Measurements from ENCODE around the gene TIMP1. TPM values are rescaled to one million over a fixed set of nuclear protein-coding genes. Genes with fewer than 3 reads are reported as not detected.

TIMP1 gene
- total and polyA plus RNA-seq, 2 of the 13 experiments (the other 11 are each of a cell fraction or from before 2014, with no cell fraction given): 12.3 to 45.8 TPM

DNA sequence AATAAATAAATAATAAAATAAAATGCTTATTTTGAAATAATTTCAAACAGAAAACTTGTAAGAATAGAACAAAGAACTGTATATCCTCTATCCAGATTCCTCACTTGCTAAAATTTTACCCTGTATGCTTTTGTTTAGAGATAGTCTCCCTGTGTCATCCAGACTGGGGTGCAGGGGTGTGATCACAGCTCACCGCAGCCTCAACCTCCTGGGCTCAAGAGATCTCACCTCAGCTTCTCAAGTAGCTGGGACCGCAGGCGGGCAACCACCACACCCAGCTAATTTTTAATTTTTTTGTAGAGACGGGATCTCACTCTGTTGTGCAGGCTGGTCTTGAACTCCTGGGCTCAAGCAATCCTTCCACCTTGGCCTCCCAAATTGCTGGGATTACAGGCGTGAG, 38.7 kb upstream of the TIMP1 start:
- Histone ChIP-seq H3K79me2 (ENCODE audit: insufficient read depth, low read length) (no peaks in the 10 kb centered on the region), H3K27ac (ENCODE audit: extremely low read length, insufficient read depth, low read length) (no peak overlapping the region), H2AFZ (ENCODE audit: low read length) (no peak overlapping the region), H4K20me1 (ENCODE audit: insufficient read depth, low read length) (no peaks in the 10 kb centered on the region), H3K9me3 (ENCODE audit: low read length) (no peaks in the 10 kb centered on the region), H3K4me1 (ENCODE audit: insufficient read depth, low read length) (no peaks in the 10 kb centered on the region), H3K4me2 (ENCODE audit: low read depth, low read length) (no peak overlapping the region), H3K36me3 (replicated peaks in 1 of 2; ENCODE audit: control insufficient read depth in 1 of 2, insufficient read depth in 2 of 2, low read length in 2 of 2) (no peaks in the 10 kb centered on the region), H3K4me3 (replicated peaks in 1 of 3; ENCODE audit: insufficient read depth in 1 of 3, low read depth in 2 of 3, low read length in 3 of 3) (no peak overlapping the region), H3K27me3 (ENCODE audit: control insufficient read depth in 1 of 2, insufficient read depth in 2 of 2, low read length in 2 of 2) (no peaks in the 10 kb centered on the region), H3K9ac (ENCODE audit: insufficient read depth, low read depth, low read length) (no peak overlapping the region)
- WGBS (ENCODE audit: low lambda C conversion rate): 60% methylated on average over 5 of the region's 5 CpGs
- TF ChIP-seq, protein P1, sequence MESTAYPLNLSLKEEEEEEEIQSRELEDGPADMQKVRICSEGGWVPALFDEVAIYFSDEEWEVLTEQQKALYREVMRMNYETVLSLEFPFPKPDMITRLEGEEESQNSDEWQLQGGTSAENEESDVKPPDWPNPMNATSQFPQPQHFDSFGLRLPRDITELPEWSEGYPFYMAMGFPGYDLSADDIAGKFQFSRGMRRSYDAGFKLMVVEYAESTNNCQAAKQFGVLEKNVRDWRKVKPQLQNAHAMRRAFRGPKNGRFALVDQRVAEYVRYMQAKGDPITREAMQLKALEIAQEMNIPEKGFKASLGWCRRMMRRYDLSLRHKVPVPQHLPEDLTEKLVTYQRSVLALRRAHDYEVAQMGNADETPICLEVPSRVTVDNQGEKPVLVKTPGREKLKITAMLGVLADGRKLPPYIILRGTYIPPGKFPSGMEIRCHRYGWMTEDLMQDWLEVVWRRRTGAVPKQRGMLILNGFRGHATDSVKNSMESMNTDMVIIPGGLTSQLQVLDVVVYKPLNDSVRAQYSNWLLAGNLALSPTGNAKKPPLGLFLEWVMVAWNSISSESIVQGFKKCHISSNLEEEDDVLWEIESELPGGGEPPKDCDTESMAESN (CRISPR knock-in tag; conservative IDR thresholded peaks at IDR 0.05): no peak
- TF ChIP-seq FOXO1 (CRISPR knock-in tag; IDR thresholded peaks at IDR 0.05) (no peak), ELF3 (CRISPR knock-in tag; IDR thresholded peaks at IDR 0.05) (no peak), RARG (CRISPR knock-in tag; IDR thresholded peaks at IDR 0.05; ENCODE audit: low read depth) (no peak), GTF3A (CRISPR knock-in tag; conservative IDR thresholded peaks at IDR 0.05) (no peak), ATF1 (CRISPR knock-in tag; IDR thresholded peaks at IDR 0.05) (no peak), ZNF12 (CRISPR knock-in tag; IDR thresholded peaks at IDR 0.05) (no peak)
- TF ChIP-seq, protein P2, sequence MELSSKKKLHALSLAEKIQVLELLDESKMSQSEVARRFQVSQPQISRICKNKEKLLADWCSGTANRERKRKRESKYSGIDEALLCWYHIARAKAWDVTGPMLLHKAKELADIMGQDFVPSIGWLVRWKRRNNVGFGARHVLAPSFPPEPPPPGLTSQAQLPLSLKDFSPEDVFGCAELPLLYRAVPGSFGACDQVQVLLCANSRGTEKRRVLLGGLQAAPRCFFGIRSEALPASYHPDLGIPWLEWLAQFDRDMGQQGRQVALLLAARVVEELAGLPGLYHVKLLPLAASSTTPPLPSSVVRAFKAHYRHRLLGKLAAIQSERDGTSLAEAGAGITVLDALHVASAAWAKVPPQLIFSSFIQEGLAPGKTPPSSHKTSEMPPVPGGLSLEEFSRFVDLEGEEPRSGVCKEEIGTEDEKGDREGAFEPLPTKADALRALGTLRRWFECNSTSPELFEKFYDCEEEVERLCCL (CRISPR knock-in tag; IDR thresholded peaks at IDR 0.05; ENCODE audit: borderline replicate concordance): no peak
- TF ChIP-seq, protein P3, sequence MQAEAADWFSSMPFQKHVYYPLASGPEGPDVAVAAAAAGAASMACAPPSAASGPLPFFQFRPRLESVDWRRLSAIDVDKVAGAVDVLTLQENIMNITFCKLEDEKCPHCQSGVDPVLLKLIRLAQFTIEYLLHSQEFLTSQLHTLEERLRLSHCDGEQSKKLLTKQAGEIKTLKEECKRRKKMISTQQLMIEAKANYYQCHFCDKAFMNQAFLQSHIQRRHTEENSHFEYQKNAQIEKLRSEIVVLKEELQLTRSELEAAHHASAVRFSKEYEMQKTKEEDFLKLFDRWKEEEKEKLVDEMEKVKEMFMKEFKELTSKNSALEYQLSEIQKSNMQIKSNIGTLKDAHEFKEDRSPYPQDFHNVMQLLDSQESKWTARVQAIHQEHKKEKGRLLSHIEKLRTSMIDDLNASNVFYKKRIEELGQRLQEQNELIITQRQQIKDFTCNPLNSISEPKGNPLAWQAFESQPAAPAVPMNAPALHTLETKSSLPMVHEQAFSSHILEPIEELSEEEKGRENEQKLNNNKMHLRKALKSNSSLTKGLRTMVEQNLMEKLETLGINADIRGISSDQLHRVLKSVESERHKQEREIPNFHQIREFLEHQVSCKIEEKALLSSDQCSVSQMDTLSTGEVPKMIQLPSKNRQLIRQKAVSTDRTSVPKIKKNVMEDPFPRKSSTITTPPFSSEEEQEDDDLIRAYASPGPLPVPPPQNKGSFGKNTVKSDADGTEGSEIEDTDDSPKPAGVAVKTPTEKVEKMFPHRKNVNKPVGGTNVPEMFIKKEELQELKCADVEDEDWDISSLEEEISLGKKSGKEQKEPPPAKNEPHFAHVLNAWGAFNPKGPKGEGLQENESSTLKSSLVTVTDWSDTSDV (CRISPR knock-in tag; IDR thresholded peaks at IDR 0.05): no peak
- no peak for DNase-seq (ENCODE audit: low spot score)
- POLR2A ChIA-PET: no interaction called here
- CTCF ChIA-PET (ENCODE audit: low intra/inter-chr PET ratio, low total read pairs): no interaction called here
- no peak for FAIRE-seq
- no TSS peak for BruUV-seq (replicated peaks)
- ATAC-seq: no peak
- in situ Hi-C loops (cut with HindIII; ENCODE audit: extremely low pct_ligation_motif_present, low pct_unique_long_range_greater_than_20kb) (no loop called here), intact Hi-C loops (cut with micrococcal nuclease; ENCODE audit: unreplicated experiment) (loop anchor here (5.0 kb wide), 1 partner anchor 99 kb away; no protein-coding TSS in a partner anchor)

Data from HepG2 (cell line).